Cortex of kidney (tissue), 1 donor: ENCODE measurements around the gene ATP2A1.
"Not testable (repeated sequence)": the region's sequence is repeated elsewhere in the genome, so short reads cannot be mapped to it uniquely, and the experiment has no call there.

ENCODE experiments used
- DNase-seq: peaks from one replicate; lab custom pipeline; 2025; lab: John Stamatoyannopoulos, UW

The ATP2A1 gene

DNA sequence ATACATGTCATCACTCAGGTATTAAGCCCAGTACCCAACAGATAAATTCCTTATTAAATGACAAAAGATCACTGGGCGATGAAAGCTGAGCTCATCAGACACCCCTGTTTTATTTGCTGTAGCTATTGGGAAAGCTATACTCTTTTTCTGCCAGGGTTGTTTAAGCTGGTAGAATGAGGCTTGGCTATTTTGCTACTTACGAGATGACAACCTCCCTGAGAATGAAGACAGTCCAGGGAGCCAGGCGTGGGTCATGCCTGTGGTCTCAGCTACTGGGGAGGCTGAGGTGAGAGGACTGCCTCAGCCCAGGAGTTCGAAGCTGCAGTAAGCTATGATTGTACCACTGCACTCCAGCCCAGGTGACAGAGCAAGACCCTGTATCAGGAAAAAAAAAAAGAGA, 19.0 kb upstream of the ATP2A1 start:
- no peak for DNase-seq

DNA sequence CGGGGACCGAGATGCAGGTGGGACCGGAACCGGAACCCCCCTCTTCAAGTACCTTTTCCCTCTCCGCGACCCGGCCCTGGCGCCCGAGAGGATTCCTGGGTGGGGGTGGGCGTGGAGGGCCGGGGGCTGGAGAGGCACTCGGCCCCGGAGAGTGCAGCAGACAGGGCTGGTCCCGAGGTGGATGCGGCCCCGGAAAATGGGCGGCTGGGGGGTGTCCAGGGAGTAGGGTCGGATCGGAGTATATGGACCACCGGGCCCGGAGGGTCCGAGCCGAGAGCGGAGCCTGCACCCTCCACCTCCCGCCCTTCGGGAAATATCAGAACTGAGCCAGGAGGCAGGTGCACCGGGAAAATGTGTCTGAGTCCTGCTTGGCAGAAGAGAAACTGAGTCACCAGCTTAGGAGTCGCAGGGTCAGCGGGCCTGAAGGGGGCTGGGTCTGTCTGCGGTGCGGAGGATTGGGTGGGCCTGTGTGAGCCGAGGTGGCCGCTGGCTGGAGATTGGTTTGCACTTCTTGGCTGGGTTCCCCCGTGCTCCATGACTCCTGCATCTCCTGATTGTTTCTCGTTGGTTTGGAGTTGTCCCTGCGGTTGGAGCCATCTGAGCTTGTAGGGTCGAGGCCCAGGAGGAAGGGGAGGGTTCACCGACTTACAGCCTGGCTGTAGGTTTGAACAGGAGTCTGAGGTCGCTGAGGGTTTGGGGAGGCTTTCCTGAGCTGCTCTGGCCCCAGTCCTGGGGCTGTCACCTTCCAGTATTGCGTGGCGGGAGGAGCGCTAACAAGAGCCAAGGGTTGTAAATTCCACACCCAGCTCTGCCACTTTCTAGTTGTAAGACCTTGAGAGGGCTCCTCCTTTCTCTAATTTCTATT, 14.1 kb upstream of the ATP2A1 start:
- DNase-seq, result no peak

DNA sequence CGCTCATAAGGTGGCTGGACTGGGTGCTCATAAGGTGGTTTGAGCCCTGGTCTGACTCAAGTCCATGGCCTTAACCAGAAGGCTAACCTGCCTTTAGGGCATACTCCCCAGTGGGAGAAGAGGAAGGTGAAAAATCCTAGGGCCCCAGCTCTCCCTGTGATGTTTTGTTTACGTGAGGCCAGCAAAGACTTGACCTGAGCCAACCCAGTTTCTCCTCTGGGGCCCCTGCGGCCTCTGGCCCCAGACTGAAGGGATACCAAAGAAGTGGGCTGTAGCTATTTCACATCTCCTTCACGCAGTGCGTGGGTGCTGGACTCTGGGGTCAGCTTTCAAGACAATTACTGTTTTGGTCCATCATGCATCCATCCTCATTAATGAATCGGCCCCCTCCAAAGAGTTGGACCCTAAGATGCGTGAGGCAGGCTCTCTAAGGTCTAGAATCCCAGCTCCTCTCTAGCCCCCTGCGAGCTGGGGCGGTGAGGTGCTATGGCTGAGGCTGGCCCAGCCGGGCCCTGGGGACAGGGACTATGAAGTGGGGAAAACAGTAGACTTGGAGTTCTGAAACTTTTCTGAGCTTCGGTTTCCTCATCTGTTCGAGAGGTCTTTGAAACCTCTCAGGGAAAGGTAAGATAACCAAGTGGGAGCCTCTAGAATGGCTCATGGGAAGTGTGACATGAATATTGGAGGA, 13.1 kb upstream of the ATP2A1 start:
- no peak for DNase-seq

- DNase-seq, result no peak
Measured at GRCh38 chr16:28865722-28866453, 12.4 kb upstream of the ATP2A1 start.

DNA sequence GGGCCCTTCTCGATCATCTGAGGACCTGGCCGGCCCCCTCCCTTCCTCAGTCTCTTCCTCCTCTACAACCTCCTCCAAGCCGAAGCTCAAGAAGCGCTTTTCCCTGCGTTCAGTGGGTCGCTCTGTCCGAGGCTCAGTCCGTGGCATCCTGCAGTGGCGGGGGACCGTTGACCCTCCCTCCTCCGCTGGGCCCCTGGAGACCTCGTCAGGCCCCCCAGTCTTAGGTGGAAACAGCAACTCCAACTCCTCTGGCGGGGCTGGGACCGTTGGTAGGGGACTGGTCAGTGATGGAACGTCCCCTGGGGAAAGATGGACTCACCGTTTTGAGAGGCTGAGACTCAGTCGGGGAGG, 11.9 kb upstream of the ATP2A1 start:
- DNase-seq, result no peak

DNA sequence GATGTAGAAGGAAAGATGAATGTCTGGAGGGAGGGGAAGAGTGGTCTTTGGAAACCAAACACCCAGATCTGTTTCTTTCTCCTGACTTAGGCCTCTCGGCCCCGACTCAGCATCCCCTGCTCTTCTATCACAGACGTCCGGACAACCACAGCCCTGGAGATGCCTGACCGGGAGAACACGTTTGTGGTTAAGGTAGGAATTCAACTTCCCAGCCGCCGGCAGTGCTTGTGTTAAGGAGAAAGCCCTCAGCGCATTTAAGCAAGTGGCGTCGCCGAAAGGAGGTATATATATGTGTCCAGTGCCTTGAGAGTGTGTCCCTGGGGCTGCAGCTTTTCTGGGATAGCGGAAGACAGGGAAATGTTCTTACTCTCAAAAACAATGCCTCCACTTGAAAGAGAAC, 11.0 kb upstream of the ATP2A1 start:
- no peak for DNase-seq

DNA sequence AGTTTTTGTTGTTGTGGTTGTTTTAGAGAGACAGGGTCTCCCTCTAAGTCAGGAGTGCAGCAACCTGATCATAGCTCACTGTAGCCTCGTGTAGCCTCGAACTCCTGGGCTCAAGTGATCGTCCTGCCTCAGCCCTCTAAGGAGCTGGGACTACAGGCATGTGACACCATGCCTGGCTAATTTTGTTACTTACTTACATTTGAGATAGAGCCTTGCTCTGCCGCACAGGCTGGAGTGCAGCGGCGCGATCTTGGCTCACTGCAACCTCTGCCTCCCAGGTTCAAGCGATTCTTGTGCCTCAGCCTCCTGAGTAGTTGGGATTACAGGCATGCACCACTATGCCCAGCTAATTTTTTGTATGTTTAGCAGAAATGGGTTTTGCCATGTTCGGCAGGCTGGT, 10.6 kb upstream of the ATP2A1 start:
- not testable (repeated sequence) for DNase-seq

- DNase-seq, result no peak
Measured at GRCh38 chr16:28869201-28869600, 9.1 kb upstream of the ATP2A1 start.

- DNase-seq, result no peak
Measured at GRCh38 chr16:28872952-28873351, 5.3 kb upstream of the ATP2A1 start.

DNA sequence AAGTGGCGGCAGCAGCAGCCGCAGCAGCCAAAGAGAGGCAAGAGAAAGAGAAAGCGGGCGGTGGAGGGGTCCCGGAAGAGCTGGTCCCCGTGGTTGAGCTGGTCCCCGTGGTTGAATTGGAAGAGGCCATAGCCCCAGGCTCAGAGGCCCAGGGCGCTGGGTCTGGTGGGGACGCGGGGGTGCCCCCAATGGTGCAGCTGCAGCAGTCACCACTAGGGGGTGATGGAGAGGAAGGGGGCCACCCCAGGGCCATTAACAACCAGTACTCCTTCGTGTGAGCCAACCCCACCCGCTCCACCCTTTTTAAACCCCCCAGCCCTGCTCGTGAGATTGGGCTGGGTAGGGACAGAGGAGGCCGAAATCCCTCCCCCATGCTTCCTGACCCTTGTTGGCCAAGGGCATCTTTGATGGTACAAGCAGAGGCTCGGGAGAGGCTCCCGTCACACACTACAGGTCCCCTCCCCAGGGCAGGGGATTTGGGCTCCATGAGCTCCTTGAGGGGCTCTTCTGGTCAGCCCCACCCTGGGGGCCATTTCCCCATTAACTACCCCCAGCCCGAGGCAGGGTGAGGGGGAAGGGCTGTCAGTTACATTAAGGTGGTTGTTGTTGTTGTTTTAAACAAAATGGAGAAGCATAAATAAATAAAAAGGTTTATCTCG, 4.6 kb upstream of the ATP2A1 start:
- no peak for DNase-seq

- no peak for DNase-seq
Measured at GRCh38 chr16:28874406-28874805, 3.9 kb upstream of the ATP2A1 start.

GRCh38 chr16:28875134-28876018, 2.9 kb upstream of the ATP2A1 start:
- no peak for DNase-seq

DNA sequence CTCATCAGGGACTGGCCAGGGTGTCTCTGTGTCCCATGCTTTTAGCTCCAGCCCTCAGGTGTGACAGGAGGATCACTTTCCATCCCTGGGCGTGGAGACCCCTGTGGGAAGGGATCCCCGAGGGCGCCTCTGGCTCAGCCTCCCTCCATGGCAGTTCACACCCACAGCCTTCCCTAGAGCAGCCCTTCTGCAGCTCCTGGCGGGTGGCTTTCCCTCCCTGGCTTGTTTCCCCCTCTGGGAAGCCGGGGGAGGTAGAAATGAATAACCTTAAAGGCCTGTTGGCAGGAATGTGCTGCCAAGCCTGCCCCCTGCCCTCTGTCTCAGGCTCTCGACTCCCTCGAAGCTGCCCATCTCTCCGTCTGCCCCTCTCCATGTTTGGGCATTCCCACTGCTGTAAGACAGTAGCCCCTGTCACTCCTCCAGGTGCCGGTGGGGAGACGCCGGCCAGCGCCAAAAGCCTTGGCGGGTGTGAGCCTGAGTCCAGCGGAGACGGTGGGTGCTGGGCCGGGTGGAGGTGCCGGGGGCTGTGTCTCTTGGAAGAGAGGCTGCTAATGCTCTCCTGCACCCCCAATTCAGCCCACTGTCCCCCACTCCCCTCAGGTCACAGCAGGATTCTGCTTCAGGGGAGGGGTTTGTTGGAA, 2.1 kb upstream of the ATP2A1 start:
- DNase-seq, result no peak

DNA sequence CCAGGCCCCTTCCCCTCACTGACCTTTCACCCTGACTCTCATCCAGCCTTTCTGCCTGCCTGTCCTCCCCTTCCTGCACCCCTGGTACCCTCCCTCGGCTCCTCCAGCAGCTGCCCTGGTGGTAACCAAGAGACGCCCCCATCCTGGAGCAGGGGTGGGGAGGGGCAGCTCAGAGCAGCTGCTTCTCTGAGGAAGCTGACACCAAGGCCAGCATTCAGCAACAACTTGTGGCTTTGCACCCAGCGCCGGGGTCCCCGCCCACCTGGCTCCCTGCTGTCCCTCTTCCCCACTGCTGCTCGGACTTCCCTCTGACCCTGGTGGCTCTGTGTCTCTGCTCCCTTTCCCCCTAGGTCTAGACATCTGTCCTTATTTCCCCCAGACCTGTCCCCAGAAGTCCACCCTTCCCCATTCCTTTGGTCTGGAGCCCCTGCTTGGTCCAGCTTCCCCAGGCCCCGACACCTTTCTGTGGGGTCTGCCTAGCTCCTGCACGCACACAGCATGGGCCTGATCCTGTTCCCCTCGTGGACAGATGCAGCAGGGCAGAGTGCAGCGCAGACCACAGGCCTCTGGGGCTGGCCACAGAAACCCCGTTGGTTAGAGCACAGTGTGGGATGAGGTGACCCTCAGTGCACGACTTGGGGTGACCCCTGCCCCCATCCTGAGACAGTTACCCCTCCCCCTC, 1.2 kb upstream of the ATP2A1 start:
- no peak for DNase-seq

GRCh38 chr16:28877655-28878000, 660 bp upstream of the ATP2A1 start:
- DNase-seq, result no peak

DNA sequence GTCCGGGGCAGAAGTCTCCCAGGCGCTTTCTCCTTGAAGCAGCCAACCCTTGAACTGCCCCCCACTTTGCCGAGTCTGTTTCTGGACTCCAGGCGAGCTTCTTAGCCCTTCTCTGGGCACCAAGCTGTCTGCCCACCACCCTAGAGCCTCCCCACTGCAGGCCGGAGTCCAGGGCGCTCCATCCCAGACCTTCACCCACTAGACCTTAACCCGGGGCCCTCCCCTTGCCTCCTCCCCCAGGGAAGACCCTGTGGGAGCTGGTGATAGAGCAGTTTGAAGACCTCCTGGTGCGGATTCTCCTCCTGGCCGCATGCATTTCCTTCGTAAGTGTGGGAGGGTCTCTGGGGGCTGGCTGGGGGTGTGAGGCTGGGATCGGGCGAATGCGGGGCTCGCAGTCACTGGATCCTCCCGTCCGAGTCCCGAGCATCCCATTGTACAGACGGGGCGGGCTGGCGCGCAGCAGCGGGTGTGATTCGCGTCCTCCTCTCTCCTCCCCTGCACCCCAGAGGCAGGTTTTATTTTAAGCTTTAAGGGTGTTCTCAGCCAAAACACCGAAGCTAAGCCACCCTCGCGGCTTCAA, 1.1 kb downstream of the ATP2A1 start:
- DNase-seq, result no peak

DNA sequence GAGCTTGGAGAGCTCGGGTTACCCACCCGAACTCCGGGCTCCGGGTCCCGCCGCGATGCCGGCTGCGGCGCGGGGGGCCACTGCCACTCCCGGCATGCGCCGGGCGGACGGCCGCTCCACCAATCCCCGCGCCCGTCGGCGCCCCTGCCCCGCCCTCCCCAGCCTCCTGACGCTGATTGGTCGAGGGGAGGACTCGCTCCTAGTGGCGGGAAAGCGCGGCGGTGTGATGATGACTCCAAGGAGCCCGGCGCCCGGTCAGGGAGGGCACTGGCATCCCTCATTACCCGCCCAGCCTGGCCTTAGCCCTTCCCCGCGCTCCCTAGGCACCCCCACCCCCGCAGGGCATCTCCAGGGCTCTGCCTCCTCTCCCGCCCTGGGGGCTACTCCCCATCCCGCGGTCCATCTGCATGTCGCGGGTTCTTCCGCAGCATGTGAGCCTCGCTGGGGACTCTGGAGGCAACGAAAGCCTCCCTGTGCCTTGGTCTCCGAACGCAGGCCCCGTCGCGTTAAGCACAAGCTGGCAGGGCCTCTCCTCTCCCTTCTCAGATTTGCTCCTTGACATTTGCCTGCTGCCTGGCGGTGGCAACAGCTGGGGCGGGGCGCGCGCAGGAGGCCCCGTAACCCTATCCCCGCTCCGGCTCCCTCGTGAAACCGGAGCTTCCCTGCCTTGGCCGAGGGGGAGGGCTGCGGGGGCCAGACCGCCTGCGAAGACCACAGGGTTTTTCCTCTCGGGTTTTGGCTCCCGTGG, 1.7 kb downstream of the ATP2A1 start:
- DNase-seq, result no peak

- no peak for DNase-seq
Measured at GRCh38 chr16:28880589-28880915, 2.3 kb downstream of the ATP2A1 start.

DNA sequence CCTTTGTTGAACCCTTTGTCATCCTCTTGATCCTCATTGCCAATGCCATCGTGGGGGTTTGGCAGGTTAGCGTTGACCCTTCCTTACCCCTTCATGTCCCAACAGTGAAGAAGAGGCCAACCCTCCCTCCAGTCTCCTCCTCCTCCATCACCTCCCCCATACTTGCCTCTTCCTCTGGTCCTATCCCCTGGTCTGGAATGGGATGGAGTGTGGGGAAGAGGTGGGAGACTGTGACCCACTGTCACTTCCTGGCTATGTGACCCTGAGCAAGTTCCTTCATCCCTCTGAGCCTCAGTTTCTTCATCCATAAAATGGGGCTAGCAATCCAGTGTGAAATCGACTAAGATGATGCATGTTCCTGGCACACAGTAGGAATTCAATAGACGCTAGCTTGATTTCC, 2.7 kb downstream of the ATP2A1 start:
- no peak for DNase-seq
